ENCODE results near the gene SPRY4.

- no peak for TF ChIP-seq E2F6 (IDR thresholded peaks at IDR 0.05)
- TF ChIP-seq CTCF (IDR thresholded peaks at IDR 0.05; ENCODE audit: control extremely low read depth in 1 of 3, insufficient read depth in 1 of 3, low read depth in 1 of 3, low read length in 3 of 3): no peak
- TF ChIP-seq POLR2A (IDR thresholded peaks at IDR 0.05; ENCODE audit: control extremely low read depth in 1 of 2, low read depth in 2 of 2, low read length in 2 of 2): no peak
- no peak for TF ChIP-seq RAD21 (IDR thresholded peaks at IDR 0.05 in 1 of 2, conservative IDR thresholded peaks at IDR 0.05 in 1 of 2; ENCODE audit: low read depth in 2 of 2, low read length in 2 of 2)
These were observed 62.1 kb downstream of the SPRY4 start for GRCh38 chr5:142262683-142263082.

Data from H1 (cell line).